ENCODE measurements around the gene MTFP1. TPM values are rescaled to one million over a fixed set of nuclear protein-coding genes. Genes with fewer than 3 reads are reported as not detected.
"Not testable (repeated sequence)": the region's sequence is repeated elsewhere in the genome, so short reads cannot be mapped to it uniquely, and the experiment has no call there.

Gene MTFP1
- total RNA-seq, 1 donor from 2014 or later: 6.8 TPM

- not testable (repeated sequence) for H3K4me1 ChIP-seq (ENCODE audit: control insufficient read depth in 3 of 3, insufficient read depth in 3 of 3, low read length in 3 of 3); H3K4me3 ChIP-seq (ENCODE audit: low read length in 3 of 3); H3K27ac ChIP-seq (ENCODE audit: low read depth, low read length); H3K36me3 ChIP-seq (ENCODE audit: control insufficient read depth in 3 of 3, insufficient read depth in 3 of 3, low read length in 3 of 3); H3K9ac ChIP-seq (ENCODE audit: low read depth in 1 of 3, low read length in 3 of 3); H3K9me3 ChIP-seq (ENCODE audit: control insufficient read depth in 3 of 3, low read length in 3 of 3)
- peaks cover 5 to 16% (median 14%) of the 10 kb centered on the region in 3 donors for H3K27me3 ChIP-seq (ENCODE audit: control insufficient read depth in 3 of 3, insufficient read depth in 3 of 3, low read length in 3 of 3)
Observed at GRCh38 chr22:30460555-30460954, 35.0 kb downstream of the MTFP1 start.

- no peak overlapping the region for H3K4me3 ChIP-seq (ENCODE audit: low read length in 3 of 3)
- no peaks in the 10 kb centered on the region for H3K9me3 ChIP-seq (ENCODE audit: control insufficient read depth in 3 of 3, low read length in 3 of 3)
- no peak overlapping the region for H3K27ac ChIP-seq (ENCODE audit: low read depth, low read length)
- H3K36me3 ChIP-seq (ENCODE audit: control insufficient read depth in 3 of 3, insufficient read depth in 3 of 3, low read length in 3 of 3): no peaks in the 10 kb centered on the region
- H3K4me1 ChIP-seq (ENCODE audit: control insufficient read depth in 3 of 3, insufficient read depth in 3 of 3, low read length in 3 of 3): no peaks in the 10 kb centered on the region
- H3K27me3 ChIP-seq (ENCODE audit: control insufficient read depth in 3 of 3, insufficient read depth in 3 of 3, low read length in 3 of 3): peaks cover 2 to 34% (median 20%) of the 10 kb centered on the region in 3 donors
- no peak overlapping the region for H3K9ac ChIP-seq (ENCODE audit: low read depth in 1 of 3, low read length in 3 of 3)
Observed at GRCh38 chr22:30469165-30469564, 43.6 kb downstream of the MTFP1 start.

- H3K9ac ChIP-seq (ENCODE audit: low read depth in 1 of 3, low read length in 3 of 3): no peak overlapping the region
- no peaks in the 10 kb centered on the region for H3K36me3 ChIP-seq (ENCODE audit: control insufficient read depth in 3 of 3, insufficient read depth in 3 of 3, low read length in 3 of 3)
- H3K4me3 ChIP-seq (ENCODE audit: low read length in 3 of 3): no peak overlapping the region
- H3K27me3 ChIP-seq (ENCODE audit: control insufficient read depth in 3 of 3, insufficient read depth in 3 of 3, low read length in 3 of 3): peaks cover 2 to 43% (median 23%) of the 10 kb centered on the region in 3 donors
- no peaks in the 10 kb centered on the region for H3K9me3 ChIP-seq (ENCODE audit: control insufficient read depth in 3 of 3, low read length in 3 of 3)
- H3K4me1 ChIP-seq (ENCODE audit: control insufficient read depth in 3 of 3, insufficient read depth in 3 of 3, low read length in 3 of 3): no peaks in the 10 kb centered on the region
- H3K27ac ChIP-seq (ENCODE audit: low read depth, low read length): no peak overlapping the region
Observed at GRCh38 chr22:30470655-30471054, 45.1 kb downstream of the MTFP1 start.

- H3K36me3 ChIP-seq (ENCODE audit: control insufficient read depth in 3 of 3, insufficient read depth in 3 of 3, low read length in 3 of 3): no peaks in the 10 kb centered on the region
- H3K9ac ChIP-seq (ENCODE audit: low read depth in 1 of 3, low read length in 3 of 3): no peak within 1 kb of the TSS
- no peaks in the 10 kb centered on the region for H3K4me1 ChIP-seq (ENCODE audit: control insufficient read depth in 3 of 3, insufficient read depth in 3 of 3, low read length in 3 of 3)
- no peaks in the 10 kb centered on the region for H3K9me3 ChIP-seq (ENCODE audit: control insufficient read depth in 3 of 3, low read length in 3 of 3)
- H3K27ac ChIP-seq (ENCODE audit: low read depth, low read length): no peak within 1 kb of the TSS
- H3K27me3 ChIP-seq (ENCODE audit: control insufficient read depth in 3 of 3, insufficient read depth in 3 of 3, low read length in 3 of 3): peaks cover 2 to 46% (median 27%) of the 10 kb centered on the region in 3 donors
- H3K4me3 ChIP-seq (ENCODE audit: low read length in 3 of 3): no peak within 1 kb of the TSS
Observed at GRCh38 chr22:30471616-30472318, 46.2 kb downstream of the MTFP1 start, which contains the start of gene SEC14L3. Gene SEC14L3 (minus strand): TSS chr22:30472017. CDS start chr22:30471958, 59 bp downstream.

GRCh38 chr22:30472994-30473720 is 47.6 kb downstream of the MTFP1 start:
- no peak overlapping the region for H3K4me3 ChIP-seq (ENCODE audit: low read length in 3 of 3)
- H3K27ac ChIP-seq (ENCODE audit: low read depth, low read length): no peak overlapping the region
- no peaks in the 10 kb centered on the region for H3K36me3 ChIP-seq (ENCODE audit: control insufficient read depth in 3 of 3, insufficient read depth in 3 of 3, low read length in 3 of 3)
- no peaks in the 10 kb centered on the region for H3K9me3 ChIP-seq (ENCODE audit: control insufficient read depth in 3 of 3, low read length in 3 of 3)
- peaks cover 2 to 46% (median 27%) of the 10 kb centered on the region in 3 donors for H3K27me3 ChIP-seq (ENCODE audit: control insufficient read depth in 3 of 3, insufficient read depth in 3 of 3, low read length in 3 of 3)
- no peaks in the 10 kb centered on the region for H3K4me1 ChIP-seq (ENCODE audit: control insufficient read depth in 3 of 3, insufficient read depth in 3 of 3, low read length in 3 of 3)
- no peak overlapping the region for H3K9ac ChIP-seq (ENCODE audit: low read depth in 1 of 3, low read length in 3 of 3)

- Histone ChIP-seq H3K27me3 (ENCODE audit: control insufficient read depth in 3 of 3, insufficient read depth in 3 of 3, low read length in 3 of 3) (peaks cover 2 to 46% (median 29%) of the 10 kb centered on the region in 3 donors), H3K36me3 (ENCODE audit: control insufficient read depth in 3 of 3, insufficient read depth in 3 of 3, low read length in 3 of 3) (no peaks in the 10 kb centered on the region)
Observed at GRCh38 chr22:30474121-30474520, 48.6 kb downstream of the MTFP1 start.

GRCh38 chr22:30474683-30475424 is 49.3 kb downstream of the MTFP1 start:
- Histone ChIP-seq H3K36me3 (ENCODE audit: control insufficient read depth in 3 of 3, insufficient read depth in 3 of 3, low read length in 3 of 3) (no peaks in the 10 kb centered on the region), H3K9me3 (ENCODE audit: control insufficient read depth in 3 of 3, low read length in 3 of 3) (no peaks in the 10 kb centered on the region), H3K4me3 (ENCODE audit: low read length in 3 of 3) (no peak overlapping the region), H3K27me3 (ENCODE audit: control insufficient read depth in 3 of 3, insufficient read depth in 3 of 3, low read length in 3 of 3) (peaks cover 2 to 41% (median 28%) of the 10 kb centered on the region in 3 donors), H3K9ac (ENCODE audit: low read depth in 1 of 3, low read length in 3 of 3) (no peak overlapping the region), H3K4me1 (ENCODE audit: control insufficient read depth in 3 of 3, insufficient read depth in 3 of 3, low read length in 3 of 3) (no peaks in the 10 kb centered on the region), H3K27ac (ENCODE audit: low read depth, low read length) (no peak overlapping the region)

More at GRCh38 chr22:30474121-30474520, 48.6 kb downstream of the MTFP1 start:
- Histone ChIP-seq H3K9ac (ENCODE audit: low read depth in 1 of 3, low read length in 3 of 3) (no peak overlapping the region), H3K27ac (ENCODE audit: low read depth, low read length) (no peak overlapping the region), H3K4me3 (ENCODE audit: low read length in 3 of 3) (no peak overlapping the region), H3K9me3 (ENCODE audit: control insufficient read depth in 3 of 3, low read length in 3 of 3) (no peaks in the 10 kb centered on the region), H3K4me1 (ENCODE audit: control insufficient read depth in 3 of 3, insufficient read depth in 3 of 3, low read length in 3 of 3) (no peaks in the 10 kb centered on the region)

Small RNAs within 50 kb of the gene (small RNA-seq; reads per million reads assigned to genes)
- gene AC004832.3: not detected
- gene RNU6-564P: not detected

Other genes with a start within 250 kb of the MTFP1 start
- 0.52 TPM for gene LIF, start 179.0 kb upstream of the MTFP1 start, total RNA-seq
- 0.52 TPM for gene OSM, start 158.9 kb upstream of the MTFP1 start, total RNA-seq
- gene CASTOR1, start 136.3 kb upstream of the MTFP1 start, total RNA-seq: 2.6 TPM
- 7.3 TPM for gene TBC1D10A, start 98.8 kb upstream of the MTFP1 start, total RNA-seq
- 18.8 TPM for gene SF3A1, start 68.9 kb upstream of the MTFP1 start, total RNA-seq
- 1.0 TPM for gene CCDC157, start 68.8 kb upstream of the MTFP1 start, total RNA-seq
- gene RNF215, start 38.4 kb upstream of the MTFP1 start, total RNA-seq: 7.3 TPM
- 2.1 TPM for gene SEC14L2, start 28.8 kb upstream of the MTFP1 start, total RNA-seq
- not detected for gene SEC14L3, start 46.2 kb downstream of the MTFP1 start, total RNA-seq
- under 0.01 TPM for gene SEC14L4, start 79.9 kb downstream of the MTFP1 start, total RNA-seq
- not detected for gene SEC14L6, start 121.0 kb downstream of the MTFP1 start, total RNA-seq
- gene GAL3ST1, start 148.9 kb downstream of the MTFP1 start, total RNA-seq: 2.6 TPM
- 43.3 TPM for gene PES1, start 166.1 kb downstream of the MTFP1 start, total RNA-seq
- 5.2 TPM for gene TCN2, start 181.4 kb downstream of the MTFP1 start, total RNA-seq
- gene SLC35E4, start 210.0 kb downstream of the MTFP1 start, total RNA-seq: 2.1 TPM
- gene DUSP18, start 242.1 kb downstream of the MTFP1 start, total RNA-seq: 1.0 TPM

Measured in skeletal muscle tissue (tissue), 5 donors.